Measurements from ENCODE around the gene ZNF138.
"Not testable (repeated sequence)": the region's sequence is repeated elsewhere in the genome, so short reads cannot be mapped to it uniquely, and the experiment has no call there.

DNA sequence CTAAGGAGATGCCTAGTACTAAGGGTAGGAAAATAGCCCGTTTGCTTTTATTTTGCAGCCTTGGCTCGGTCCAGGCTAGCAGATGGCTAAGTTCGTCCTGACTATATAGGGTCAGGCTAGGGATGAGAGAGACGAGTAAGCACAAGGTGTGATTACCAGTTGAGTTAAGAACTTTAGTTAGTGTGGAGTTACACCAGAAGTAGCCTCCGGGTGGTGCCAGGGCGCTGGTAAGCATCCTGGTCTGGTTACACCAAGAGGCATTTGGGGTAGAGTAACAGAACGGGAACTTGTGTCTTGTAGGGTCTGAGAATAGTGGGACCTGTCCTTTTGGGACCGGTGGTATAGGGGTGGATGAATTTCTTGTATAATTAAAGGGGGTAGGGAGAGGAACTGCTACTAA is 41.6 kb downstream of the ZNF138 start:
- TF ChIP-seq, protein P1, sequence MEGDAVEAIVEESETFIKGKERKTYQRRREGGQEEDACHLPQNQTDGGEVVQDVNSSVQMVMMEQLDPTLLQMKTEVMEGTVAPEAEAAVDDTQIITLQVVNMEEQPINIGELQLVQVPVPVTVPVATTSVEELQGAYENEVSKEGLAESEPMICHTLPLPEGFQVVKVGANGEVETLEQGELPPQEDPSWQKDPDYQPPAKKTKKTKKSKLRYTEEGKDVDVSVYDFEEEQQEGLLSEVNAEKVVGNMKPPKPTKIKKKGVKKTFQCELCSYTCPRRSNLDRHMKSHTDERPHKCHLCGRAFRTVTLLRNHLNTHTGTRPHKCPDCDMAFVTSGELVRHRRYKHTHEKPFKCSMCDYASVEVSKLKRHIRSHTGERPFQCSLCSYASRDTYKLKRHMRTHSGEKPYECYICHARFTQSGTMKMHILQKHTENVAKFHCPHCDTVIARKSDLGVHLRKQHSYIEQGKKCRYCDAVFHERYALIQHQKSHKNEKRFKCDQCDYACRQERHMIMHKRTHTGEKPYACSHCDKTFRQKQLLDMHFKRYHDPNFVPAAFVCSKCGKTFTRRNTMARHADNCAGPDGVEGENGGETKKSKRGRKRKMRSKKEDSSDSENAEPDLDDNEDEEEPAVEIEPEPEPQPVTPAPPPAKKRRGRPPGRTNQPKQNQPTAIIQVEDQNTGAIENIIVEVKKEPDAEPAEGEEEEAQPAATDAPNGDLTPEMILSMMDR (conservative IDR thresholded peaks at IDR 0.05) = not testable (repeated sequence)
- not testable (repeated sequence) for TF ChIP-seq EZH2 (IDR thresholded peaks at IDR 0.05; ENCODE audit: low read depth)
